ENCODE measurements around the gene ARHGAP23.
"Not testable (repeated sequence)": the region's sequence is repeated elsewhere in the genome, so short reads cannot be mapped to it uniquely, and the experiment has no call there.

The ARHGAP23 gene

GRCh38 chr17:38530856-38531255 is 102.6 kb downstream of the ARHGAP23 start:
- DNase-seq, result not testable (repeated sequence)

- not testable (repeated sequence) for DNase-seq
Observed at GRCh38 chr17:38531761-38532160, 103.5 kb downstream of the ARHGAP23 start.

DNA sequence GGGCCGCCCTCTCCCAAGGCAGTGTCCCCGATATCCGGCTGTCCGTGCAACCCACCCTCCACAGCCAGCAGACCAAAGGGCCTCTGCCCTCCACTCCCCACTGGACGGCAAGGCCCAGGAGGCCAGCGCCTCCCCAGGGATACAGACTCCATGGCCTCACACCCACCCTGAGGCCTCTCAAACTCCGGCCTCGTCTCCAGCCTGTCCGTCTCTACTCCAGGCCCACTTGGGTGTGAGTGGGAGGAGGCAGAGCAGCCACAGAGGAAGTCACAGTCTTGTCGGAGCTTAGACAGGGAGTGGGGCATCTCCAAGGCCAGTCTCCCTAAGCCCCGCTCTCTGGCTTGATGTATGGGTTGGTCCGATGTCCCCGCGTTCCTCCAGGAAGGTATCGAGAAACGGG is 104.2 kb downstream of the ARHGAP23 start:
- DNase-seq, result no peak

- no peak for DNase-seq
Observed at GRCh38 chr17:38533241-38533640, 105.0 kb downstream of the ARHGAP23 start.

GRCh38 chr17:38533866-38534497 is 105.7 kb downstream of the ARHGAP23 start:
- DNase-seq, result no peak

DNA sequence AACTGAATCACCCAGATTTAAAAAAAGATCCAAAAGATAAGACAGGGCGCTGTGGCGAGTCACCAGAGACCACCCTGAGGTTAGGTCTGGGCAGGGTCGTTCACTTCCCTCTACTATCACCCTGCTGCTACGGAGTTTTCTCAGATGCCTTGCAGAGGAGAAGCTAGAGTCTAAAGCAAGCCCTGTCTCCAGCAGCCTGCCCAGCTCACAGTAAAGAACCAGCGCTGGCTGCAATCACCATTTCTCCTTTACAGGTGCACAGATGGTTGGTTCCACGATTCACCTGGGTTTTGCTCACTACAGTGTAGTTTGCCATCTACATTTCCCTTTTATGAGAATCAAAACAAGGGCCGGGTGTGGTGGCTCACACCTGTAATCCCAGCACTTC is 106.2 kb downstream of the ARHGAP23 start:
- DNase-seq, result no peak

DNA sequence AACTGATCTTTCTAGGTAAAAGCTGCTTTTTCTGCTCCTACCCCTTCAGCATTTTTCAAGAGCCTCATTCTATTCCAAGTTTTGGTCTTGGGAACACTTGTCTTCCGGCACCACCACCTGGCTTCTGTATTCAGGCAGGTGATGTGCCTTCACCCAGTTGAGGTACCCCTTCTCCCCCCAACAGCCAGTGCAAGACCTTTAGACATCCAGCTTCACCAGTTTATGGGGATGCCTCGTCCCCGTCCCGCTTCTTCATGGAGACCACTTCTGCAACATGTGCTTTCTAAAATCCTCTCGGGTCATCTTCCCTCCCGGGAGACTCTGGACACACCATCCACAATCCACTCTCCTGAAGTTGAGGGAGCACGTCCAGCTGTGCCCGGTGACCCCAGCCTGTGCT is 107.6 kb downstream of the ARHGAP23 start:
- no peak for DNase-seq

DNA sequence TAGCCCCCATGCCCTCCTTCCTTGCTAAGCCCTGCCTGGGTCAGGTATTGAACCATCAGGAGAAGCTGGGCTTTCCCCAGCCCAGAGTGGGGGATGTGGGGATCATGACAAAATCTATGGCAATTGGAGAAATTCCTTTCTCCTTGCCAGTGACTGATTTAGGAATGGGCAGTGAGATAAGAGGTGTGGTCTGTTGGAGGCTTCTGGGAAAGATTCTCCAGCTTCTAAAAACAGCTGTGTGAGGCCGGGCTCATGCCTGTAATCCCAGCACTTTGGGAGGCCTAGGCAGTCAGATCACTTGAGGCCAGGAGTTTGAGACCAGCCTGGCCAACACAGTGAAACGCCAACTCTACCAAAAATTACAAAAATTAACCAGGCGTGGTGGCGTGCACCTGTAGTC is 108.4 kb downstream of the ARHGAP23 start:
- DNase-seq, result no peak

- no peak for DNase-seq
Observed at GRCh38 chr17:38538906-38539305, 110.6 kb downstream of the ARHGAP23 start.

DNA sequence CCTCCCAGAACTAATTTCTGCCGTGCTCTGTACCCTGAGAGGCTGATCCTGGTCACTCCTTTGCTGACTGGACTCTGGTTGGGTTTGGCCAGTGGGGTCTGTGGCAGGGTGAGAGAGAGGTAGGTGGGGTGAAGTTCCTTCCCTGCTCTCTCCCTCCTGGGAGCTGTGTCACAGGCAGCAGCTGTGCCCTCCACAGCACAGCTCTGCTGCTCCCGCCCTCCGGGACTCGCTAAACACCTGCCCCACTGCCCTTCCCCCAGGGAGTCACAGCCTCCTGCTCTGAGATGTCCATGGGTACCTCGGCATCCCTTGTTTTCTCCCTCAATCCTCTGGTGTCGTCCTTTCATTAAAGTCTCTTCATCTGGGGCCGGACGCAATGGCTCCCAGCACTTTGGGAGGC is 111.1 kb downstream of the ARHGAP23 start:
- DNase-seq, result no peak

DNA sequence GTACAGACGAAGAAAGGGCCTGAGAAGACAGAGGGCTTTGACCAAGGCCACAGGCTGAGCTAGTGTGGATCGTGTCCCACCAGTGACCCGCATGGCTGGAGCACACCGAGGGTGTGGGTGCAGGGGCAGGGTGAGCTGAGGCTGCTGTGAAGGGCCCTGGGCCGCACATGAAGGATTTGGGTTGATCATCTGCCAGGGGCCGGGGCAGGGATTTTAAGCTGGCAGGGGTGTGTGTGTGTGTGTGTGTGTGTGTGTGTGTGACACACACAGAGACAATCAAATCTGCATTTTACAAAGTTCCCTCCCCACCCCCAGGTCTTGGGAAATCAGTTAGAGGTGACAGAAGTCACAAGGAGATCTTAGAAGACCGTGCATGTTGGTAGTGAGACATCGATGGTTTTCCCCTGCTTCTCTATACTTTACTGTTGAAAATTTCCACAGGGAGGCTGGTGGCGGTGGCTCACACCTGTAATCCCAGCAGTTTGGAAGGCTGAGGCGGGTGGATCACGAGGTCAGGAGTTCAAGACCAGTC is 112.3 kb downstream of the ARHGAP23 start:
- DNase-seq, result no peak

DNA sequence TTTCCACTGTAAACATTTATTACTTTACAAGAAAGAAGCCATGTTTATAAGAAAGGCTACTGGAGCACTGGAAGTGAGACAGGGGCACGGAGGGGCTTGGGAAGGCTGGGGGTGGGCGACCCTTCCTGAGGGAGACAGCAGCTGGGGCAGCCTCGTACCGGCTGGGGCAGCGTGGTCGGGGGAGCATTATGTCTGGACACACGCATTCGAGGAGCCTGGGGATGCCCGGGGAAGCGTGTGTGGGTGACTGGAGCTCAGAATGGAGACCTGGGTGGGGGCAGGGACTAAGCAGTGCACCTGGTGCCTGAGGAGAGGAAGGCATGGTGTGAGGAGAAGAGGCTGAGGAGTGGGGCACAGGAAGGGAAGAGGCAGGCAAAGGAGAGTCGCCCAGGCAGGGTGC is 113.0 kb downstream of the ARHGAP23 start:
- DNase-seq, result no peak

- no peak for DNase-seq
Observed at GRCh38 chr17:38542286-38542685, 114.0 kb downstream of the ARHGAP23 start.

- no peak for DNase-seq
Observed at GRCh38 chr17:38543403-38544174, 115.3 kb downstream of the ARHGAP23 start.

DNA sequence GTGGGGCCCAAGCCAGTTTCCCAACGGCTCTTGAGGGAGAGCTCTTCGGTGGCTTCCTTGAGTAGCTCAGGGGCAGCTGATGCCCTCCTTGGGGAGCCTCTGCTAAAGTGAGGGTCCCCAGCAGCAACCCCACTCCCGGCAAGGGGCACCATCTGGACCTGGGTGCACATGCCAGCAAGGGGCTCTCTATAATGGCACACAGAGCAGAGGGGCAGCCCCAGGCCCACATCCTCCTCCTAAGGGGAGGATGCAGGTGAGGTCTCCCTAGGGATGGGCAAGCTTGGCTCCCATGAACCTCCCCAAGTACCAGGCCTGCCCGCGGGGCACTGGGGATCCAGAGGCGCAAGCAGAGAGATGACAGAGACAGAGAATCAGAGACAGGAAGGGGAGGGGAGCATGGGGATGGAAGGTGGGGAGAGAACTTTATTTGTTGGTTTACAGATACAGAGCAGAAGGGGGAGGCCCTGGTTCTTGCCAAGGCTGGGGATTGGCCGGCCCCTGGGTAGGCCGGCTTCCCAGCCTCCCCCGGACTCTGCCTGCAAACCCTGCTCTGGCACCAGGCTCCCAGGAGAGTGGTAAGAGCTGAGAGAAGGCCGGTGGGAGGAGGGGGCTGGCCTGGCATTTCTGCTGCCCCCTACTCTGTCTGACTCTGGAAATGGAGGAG is 116.0 kb downstream of the ARHGAP23 start:
- no peak for DNase-seq

GRCh38 chr17:38544839-38545209 is 116.6 kb downstream of the ARHGAP23 start:
- DNase-seq, result no peak

DNA sequence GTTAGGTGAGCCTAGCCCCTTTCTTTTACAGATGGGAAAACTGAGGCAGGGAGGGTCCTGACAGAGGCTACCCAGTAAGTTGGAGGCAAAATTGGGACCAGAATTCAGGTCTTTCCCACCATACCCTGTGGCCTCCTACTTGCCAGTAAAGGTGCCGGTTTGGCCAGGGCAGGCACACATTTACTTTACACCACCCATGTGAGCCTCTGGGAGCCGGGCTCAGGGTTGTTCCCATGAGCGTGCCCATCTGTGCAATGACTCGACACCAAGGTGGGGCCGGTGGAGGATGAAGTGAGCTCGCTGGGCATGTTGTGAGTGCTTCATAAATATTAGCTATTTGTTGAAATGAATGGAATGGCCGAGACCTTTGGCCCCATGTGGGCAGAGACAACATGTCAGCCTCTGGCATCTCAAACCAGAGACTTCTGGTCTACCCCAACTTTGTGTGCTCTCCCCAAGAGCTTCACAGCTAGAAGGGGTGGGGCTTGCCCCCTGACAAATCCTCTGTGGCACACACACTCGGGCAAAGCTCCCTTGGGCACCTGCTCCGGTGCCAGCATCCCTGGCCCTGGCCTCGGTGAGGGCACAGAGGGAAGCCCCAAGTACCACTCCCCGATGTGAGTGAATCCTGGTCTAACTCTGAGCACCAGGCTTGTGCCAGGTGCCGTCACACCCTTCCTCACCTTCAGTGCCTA is 117.4 kb downstream of the ARHGAP23 start:
- no peak for DNase-seq

DNA sequence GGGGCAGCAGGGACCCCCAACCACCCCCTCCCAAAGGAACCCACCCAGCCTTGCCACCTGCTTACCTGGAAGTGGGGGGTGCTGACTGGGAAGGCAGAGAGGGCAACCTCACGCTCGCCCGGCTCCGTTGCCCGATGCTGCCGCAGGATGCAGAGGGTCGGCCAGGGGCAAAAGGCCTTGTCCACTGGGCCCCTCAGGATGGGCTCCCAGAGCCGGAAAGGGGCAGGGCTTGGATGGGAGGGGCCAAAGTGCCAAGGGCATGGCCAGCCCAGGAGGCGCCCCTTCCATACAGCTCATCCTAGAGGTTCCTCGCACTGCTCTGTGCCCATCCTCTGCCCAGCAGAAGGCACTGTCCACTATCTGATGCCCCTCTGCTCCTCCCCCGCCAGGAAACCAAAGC is 118.1 kb downstream of the ARHGAP23 start:
- no peak for DNase-seq

GRCh38 chr17:38547444-38547843 is 119.2 kb downstream of the ARHGAP23 start:
- no peak for DNase-seq

DNA sequence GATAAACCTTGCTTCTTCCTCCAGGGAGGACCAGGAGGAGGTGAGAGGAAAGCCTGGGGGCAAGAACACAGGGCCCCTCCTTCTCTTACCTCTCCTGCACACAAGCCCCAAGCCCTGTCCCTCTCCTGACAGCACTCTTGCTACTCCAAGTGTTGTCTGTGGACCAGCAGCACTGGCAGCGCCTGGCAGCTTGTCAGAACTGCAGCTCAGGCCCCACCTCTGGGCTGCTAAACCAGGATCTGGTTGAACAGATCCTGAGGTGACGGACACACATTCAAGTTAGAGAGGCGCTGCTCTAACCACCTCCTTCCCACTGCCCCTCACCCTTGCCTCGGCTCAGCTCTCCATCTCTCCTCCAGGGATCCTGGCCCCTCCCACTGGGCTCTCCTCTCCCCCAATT is 121.0 kb downstream of the ARHGAP23 start:
- no peak for DNase-seq

DNA sequence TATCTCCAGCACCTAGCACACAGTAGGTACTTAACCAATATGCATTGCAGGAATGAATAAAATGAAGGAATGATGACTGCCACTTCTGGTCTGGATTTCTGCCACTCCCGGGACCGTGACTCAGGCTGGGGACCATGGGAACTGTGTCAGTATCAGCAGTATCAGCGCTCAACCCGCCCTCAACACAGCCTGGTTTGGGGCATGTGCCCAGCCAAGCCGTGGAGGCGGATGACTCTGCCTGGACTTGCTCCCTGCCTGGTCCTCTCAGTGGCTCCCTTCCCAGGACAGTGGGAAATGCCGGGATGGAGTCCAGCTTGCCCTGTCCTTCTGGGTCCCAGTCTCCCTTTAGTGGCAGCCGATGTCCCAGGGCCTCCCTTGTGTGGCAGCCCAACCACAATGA is 122.4 kb downstream of the ARHGAP23 start:
- no peak for DNase-seq

DNA sequence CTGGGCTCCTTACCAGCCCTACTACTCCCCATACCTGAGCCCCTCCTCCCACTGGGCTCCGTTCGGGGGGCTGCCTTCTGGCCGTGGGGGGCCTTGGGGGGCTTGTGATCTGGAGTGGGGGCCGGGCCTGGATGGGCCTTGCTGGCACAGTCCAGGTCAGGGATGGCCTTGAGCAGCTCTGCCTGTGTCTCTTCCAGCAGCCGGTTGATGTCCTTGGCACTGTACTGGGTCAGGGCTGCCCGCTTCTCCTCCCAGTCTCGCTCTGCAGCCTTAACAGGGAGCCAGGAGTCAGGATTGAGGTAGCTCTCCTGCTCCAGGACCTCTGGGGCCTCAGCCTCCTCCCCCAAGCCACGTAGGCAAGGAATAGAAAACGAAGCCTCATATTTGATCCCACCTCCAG is 122.9 kb downstream of the ARHGAP23 start:
- DNase-seq, result no peak

DNA sequence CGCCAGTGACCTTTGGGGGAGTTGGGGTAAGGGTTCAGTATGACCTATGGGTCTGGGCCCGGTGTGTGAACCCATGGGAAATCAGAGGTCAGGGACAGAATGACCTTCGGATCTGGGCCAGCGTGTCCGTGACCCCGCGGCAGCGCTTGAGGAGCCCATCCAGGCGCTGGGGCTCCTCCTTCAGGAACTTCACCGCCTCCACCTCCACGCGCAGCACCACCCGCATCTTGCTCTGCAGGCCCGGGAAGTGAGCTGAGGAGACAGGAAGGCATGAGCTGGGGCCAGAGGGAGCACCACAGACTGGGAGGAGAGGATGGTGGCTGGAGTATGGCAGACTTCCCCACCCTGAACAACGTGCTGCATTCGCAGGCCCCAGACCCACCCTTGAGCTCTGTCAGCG is 124.1 kb downstream of the ARHGAP23 start:
- DNase-seq, result no peak
